Femur (tissue), 1 donor: ENCODE data around the gene HSD17B14.
"Not testable (repeated sequence)": the region's sequence is repeated elsewhere in the genome, so short reads cannot be mapped to it uniquely, and the experiment has no call there.

Experiments used
- DNase-seq: peaks from one replicate; pipeline ENCODE4 v3.0.0-alpha.2; 2017

HSD17B14 gene

DNA sequence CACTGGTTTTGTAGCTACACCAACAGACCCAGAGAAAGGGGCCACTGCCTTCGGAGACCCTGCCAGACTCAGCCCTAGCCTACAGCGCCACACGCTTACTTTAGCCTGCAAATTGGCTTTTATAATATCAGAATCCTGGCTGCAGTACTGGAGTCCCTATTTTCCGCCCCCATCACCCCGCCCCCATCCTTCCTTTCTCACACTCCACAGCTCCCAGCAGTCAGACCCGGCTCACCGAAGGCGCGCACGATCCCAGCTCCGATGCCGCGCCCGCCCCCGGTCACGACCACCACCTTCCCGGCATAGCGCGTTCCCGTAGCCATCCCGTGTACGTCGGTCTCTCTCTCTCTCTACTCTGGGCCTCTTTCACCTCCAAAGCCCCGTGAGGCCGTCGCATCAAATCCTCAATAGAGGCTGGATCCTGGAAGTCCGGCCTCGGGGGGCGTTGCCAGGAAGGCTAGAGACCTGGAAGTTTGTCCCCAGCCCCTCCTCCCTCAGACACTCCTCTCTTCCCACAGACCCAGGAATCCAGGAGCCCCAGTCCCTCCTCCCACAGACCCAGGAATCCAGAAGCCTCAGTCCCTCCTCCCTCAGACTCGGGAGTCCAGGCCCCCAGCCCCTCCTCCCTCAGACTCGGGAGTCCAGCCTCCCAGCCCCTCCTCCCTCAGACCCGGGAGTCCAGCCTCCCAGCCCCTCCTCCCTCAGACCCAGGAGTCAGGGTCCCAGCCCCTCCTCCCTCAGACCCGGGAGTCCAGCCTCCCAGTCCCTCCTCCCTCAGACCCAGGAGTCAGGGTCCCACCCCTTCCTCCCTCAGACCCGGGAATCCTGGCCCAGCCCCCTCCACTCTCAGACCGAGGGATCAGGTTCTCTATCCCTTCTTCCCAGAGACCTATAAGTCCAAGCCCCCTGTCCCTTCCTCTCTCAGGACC, at the start of gene HSD17B14:
HSD17B14 (minus strand) TSS at position 403 of the 929 bp plus-strand sequence; CDS start at position 323, 80 bp downstream.
- peak; percentile 57 for DNase-seq

DNA sequence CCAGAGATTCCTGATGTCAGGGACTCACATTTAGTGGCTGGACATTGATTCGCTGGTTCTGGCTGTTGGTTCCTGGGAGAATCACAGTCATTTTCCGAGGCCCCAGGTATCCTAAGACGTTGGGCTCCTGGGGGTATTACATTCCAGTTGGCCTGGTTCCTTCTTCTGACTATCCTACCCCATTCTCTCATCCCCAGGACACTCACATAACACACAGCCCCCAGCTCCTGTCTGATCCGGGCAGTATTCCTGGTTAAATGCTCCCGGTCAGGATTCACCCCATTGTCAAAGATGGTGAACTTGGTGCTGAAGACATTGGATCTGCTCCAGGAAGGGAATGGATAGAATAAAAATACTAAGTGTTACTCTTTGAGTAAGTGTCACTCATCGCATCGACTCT, 47.4 kb upstream of the HSD17B14 start:
- no peak for DNase-seq

- DNase-seq = no peak
These were observed 45.7 kb upstream of the HSD17B14 start for GRCh38 chr19:48881741-48882657.

- DNase-seq = not testable (repeated sequence)
These were observed 43.4 kb upstream of the HSD17B14 start for GRCh38 chr19:48879696-48880095.

GRCh38 chr19:48879025-48879637, 42.8 kb upstream of the HSD17B14 start:
- no peak for DNase-seq

DNA sequence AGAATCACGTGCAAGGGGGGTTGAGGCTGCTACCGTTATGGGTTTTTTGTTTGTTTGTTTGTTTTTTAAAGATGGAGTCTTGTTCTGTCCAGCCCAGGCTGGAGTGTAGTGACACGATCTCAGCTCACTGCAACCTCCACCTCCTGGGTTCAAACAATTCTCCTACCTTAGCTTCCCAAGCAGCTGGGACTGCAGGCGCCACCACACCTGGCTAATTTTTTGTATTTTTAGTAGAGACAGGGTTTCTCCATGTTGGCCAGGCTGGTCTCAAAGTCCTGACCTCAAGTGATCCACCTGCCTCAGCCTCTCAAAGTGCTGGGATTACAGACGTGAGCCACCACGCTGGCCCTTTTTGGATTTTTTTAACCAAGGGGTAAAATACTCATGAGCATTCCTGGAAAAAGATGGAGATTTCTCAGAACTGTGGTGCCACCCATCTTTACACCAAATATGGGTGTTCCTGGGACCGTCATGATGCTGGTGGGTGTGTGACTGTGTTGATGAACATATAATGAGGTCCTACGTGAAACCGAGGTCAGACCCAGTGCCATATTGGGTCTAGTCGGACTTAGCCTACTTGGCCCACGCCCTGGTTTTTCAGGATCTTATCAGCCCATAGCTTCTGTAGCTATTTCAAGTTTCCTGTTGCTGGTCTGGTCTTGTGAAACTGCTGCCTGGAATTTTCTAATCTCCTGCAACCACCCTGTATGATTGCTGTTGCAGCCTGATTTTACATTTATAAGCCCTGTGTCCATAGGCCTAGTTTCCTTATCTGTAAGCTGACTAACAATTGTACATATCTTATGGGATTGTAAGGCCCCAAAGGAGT, 42.1 kb upstream of the HSD17B14 start:
- DNase-seq = peak; percentile 43

DNA sequence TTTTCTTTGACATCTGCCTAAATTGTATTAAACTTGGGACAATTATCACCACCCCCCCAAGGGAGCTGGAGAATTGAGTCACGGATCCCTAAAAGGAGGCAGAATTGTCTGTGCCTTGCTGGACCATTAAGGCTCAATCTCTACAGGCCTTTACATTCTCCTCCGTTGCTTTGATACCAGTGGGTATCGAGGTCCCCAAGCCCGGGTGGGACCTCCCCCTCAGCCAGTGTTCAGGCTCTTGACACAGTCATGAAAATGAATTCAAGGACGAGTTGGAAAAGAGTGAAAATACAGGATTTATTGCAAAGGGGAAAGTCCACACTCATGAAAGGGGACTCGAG, 41.5 kb upstream of the HSD17B14 start:
- DNase-seq = no peak

DNA sequence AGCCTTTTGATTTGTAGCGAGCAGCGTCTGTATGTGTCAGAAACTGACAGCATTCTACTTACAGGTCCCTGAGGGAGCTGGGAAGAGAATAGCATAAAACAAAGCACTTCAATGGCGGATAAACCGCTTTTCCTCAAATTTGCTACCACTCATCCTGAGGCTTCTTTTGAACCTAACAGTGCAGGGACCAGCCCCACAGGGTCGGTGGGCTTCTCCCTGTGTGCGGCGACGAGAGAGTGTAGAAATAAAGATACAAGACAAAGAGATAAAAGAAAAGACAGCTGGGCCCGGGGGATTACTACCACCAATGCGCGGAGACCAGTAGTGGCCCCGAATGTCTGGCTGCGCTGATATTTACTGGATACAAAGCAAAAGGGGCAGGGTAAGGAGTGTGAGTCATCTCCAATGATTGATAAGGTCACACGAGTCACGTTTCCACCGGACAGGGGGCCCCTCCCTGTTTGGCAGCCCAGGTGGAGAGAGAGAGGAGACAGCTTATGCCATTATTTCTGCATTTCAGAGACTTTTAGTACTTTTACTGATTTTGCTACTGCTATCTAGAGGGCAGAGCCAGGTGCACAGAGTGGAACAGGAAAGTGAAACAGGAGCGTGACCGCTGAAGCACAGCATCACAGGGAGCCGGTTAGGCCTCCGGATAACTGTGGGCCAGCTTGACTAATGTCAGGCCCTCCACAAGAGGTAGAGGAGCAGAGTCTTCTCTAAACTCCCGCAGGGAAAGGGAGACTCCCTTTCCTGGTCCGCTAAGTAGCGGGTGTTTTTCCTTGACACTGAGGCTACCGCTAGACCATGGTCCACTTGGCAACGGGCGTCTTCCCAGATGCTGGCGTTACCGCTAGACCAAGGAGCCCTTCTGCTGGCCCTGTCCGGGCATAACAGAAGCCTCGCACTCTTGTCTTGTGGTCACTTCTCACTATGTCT, 40.0 kb upstream of the HSD17B14 start:
- DNase-seq = not testable (repeated sequence)

DNA sequence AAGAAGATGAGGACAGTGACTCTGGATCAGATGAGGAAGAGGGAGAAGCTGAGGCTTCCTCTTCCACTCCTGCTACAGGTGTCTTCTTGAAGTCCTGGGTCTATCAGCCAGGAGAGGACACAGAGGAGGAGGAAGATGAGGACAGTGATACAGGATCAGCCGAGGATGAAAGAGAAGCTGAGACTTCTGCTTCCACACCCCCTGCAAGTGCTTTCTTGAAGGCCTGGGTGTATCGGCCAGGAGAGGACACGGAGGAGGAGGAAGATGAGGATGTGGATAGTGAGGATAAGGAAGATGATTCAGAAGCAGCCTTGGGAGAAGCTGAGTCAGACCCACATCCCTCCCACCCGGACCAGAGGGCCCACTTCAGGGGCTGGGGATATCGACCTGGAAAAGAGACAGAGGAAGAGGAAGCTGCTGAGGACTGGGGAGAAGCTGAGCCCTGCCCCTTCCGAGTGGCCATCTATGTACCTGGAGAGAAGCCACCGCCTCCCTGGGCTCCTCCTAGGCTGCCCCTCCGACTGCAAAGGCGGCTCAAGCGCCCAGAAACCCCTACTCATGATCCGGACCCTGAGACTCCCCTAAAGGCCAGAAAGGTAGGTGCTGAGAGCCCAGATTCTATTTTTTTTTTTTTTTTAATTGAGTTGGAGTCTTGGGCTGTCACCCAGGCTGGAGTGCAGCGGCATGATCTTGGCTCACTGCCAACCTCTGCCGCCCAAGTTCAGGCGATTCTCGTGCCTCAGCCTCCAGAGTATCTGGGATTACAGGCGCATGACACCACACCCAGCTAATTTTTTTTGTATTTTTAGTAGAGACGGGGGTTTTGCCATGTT, 38.2 kb upstream of the HSD17B14 start:
- DNase-seq = peak; percentile 50

- peak; percentile 41 for DNase-seq
These were observed 37.4 kb upstream of the HSD17B14 start for GRCh38 chr19:48873476-48874302.

DNA sequence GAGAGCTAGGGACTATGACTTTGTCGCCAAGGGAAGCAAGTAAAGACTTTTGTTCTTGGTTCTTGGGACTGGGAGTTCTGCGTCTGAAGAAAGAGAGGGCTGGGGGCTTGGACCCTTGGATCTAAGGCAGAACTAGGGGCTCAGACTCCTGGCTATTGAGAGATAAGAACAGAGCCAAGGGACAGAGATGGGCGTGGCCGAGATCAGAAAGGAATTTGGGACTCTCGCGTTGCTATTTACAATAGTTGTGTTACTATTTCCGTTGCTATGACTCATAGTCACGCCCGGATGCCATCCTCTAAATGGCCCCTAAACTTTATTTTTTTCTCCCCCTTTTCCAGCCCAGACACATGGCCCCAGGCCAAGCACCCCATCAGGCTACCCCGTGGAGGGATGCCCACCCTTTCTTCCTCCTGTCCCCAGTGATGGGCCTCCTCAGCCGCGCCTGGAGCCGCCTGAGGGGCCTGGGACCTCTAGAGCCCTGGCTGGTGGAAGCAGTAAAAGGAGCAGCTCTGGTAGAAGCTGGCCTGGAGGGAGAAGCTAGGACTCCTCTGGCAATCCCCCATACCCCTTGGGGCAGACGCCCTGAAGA, 36.7 kb upstream of the HSD17B14 start:
- peak; percentile 90 for DNase-seq

- DNase-seq = peak; percentile 99
These were observed 36.0 kb upstream of the HSD17B14 start, which contains the start of gene PPP1R15A for GRCh38 chr19:48872182-48872883. TSS of gene PPP1R15A (plus strand) at chr19:48872421. CDS start at chr19:48873234, 813 bp downstream.

- DNase-seq = not testable (repeated sequence)
These were observed 35.3 kb upstream of the HSD17B14 start for GRCh38 chr19:48871471-48872181.

DNA sequence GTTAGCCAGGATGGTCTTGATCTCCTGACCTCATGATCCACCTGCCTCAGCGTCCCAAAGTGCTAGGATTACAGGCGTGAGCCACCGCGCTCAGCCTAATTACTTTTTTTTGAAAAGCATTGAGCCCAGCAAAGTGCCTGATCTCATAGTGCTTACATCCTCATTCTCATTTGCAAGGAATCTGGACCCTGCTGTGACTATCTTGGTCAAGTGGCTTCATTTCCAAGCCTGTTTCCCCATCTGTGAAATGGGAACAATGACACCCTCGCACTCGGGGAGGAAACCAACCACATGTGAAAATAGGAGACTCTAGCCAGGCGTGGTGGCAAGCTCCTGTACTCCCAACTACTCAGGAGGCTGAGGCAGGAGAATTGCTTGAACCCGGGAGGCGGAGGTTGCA, 33.8 kb upstream of the HSD17B14 start:
- no peak for DNase-seq

DNA sequence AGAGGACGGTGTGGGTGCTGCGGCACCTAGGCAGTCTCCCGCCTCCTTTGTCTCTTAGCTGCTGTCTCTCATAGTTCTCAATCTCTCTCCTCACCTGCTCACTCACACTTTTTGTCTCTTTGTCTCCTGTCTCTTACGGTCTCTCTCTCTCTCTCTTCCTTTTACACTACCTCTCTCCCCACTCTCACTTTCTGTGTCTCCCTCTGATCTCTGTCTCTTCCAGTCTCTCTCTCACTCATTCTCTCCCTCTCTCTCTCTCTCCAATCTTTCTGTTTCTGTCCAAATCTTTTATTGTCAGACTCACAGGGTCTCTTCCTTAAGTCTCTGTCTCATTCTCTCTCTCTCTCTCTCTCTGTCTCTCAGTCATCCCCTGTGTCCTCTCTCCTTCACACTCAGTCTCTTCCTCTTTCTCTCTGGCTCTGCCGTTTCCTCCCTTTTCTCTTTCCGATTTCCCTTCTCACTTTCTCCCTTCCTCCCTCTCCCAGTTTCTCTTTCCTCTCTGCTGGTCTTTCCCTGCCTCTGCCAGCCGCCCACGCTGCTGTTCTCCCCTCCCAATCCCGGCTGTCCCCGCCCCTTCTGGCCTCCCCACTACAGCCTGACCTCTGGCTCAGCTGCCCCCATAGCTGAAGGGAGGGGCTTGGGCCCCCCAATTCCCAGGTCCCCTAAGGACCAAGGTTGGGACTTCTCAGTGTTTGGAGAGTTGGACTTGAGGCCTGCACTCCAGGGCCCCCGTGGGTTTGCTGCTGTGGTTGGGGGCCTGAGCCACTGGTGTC, 32.0 kb upstream of the HSD17B14 start, which contains the start of gene PLEKHA4:
PLEKHA4 (minus strand) TSS at position 504 of the 773 bp plus-strand sequence. CDS start 997 bp downstream, outside the sequence.
- peak; percentile 89 for DNase-seq

DNA sequence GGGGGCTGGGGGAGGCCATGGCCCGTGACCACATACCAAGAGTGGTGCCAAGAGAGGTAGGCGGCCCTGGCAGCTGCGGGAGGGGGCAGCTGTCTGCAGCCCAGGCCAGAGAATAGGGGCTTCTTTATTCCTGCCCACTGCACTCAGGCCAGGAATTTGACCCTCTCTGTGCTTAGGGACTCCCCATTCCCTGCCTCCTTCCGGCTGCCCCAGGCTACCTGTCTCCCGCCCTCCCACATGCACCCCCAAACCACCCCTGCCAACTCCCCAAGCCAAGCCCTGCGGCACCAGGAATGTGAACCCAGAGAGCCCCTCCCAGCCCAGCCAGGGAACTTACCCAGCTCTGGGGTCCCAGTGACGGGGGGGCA, 31.4 kb upstream of the HSD17B14 start:
- peak; percentile 54 for DNase-seq
